Endodermal cell (in vitro differentiated cells): ENCODE results near the gene SORCS1. TPM values are rescaled to one million over a fixed set of nuclear protein-coding genes. Genes with fewer than 3 reads are reported as not detected.

Experiments used
- DNase-seq: peaks from one replicate; pipeline ENCODE4 v3.0.0-alpha.2; 2017
- H3K27ac ChIP-seq: 2 replicates; pipeline ENCODE4 v1.5.1; 2013; ENCODE audit warnings: mild to moderate bottlenecking, low read depth, low read length, moderate library complexity
- H3K27me3 ChIP-seq: 2 replicates; pipeline ENCODE4 v1.6.1; 2013; ENCODE audit warnings: mild to moderate bottlenecking, low read length, moderate library complexity; ENCODE audit not compliant: insufficient read depth, control insufficient read depth, poor library complexity, severe bottlenecking
- H3K36me3 ChIP-seq: 2 replicates; pipeline ENCODE4 v1.7.0; 2013; ENCODE audit warnings: mild to moderate bottlenecking, low read length, moderate library complexity; ENCODE audit not compliant: control insufficient read depth, insufficient read depth
- H3K4me1 ChIP-seq: one replicate; pipeline ENCODE4 v1.7.0; 2013; ENCODE audit warnings: low read length; ENCODE audit not compliant: control insufficient read depth, insufficient read depth
- H3K4me3 ChIP-seq: 2 replicates; pipeline ENCODE4 v1.5.1; 2013; ENCODE audit warnings: mild to moderate bottlenecking, low read length, moderate library complexity
- H3K9ac ChIP-seq: 2 replicates; pipeline ENCODE4 v1.6.1; 2013; ENCODE audit warnings: mild to moderate bottlenecking, low read length, moderate library complexity; ENCODE audit not compliant: poor library complexity, severe bottlenecking; ENCODE audit errors: extremely low read depth
- H3K9me3 ChIP-seq: 2 replicates; pipeline ENCODE4 v1.6.1; 2013; ENCODE audit warnings: mild to moderate bottlenecking, low read length, moderate library complexity; ENCODE audit not compliant: control insufficient read depth
- H3K27ac Mint-ChIP-seq: 2 replicates; pipeline ENCODE4 v1.8.0; 2020; ENCODE audit warnings: mixed read lengths
- H3K27me3 Mint-ChIP-seq: 2 replicates; pipeline ENCODE4 v1.8.0; 2021; ENCODE audit warnings: mild to moderate bottlenecking, mixed read lengths; ENCODE audit not compliant: insufficient read depth
- H3K36me3 Mint-ChIP-seq: 2 replicates; pipeline ENCODE4 v1.8.0; 2020; ENCODE audit warnings: low read depth, mixed read lengths
- H3K4me1 Mint-ChIP-seq: 2 replicates; pipeline ENCODE4 v1.8.0; 2020; ENCODE audit warnings: mixed read lengths
- H3K4me3 Mint-ChIP-seq: 2 replicates; pipeline ENCODE4 v1.8.0; 2020; ENCODE audit warnings: mild to moderate bottlenecking, moderate library complexity, mixed read lengths
- H3K9me3 Mint-ChIP-seq: 2 replicates; pipeline ENCODE4 v1.8.0; 2020; ENCODE audit warnings: mild to moderate bottlenecking, mixed read lengths
- WGBS, 2 experiments: methylation state at CpG; one replicate each; pipeline versions ENCODE4 v1.1.5 to v1.1.7; 2013; ENCODE audit warnings: missing lambda C conversion rate in 2 of 2, mixed read lengths in 1 of 2; ENCODE audit not compliant: insufficient coverage in 1 of 2, insufficient read length in 1 of 2; 5-methylcytosine and 5-hydroxymethylcytosine counted together
- total RNA-seq, 2 donors: library from RNA; stranded (reverse); fragmentation: NEBNext Ultra II Directional in 1 of 2; extraction: Animal tissue kit (Norgen Biotek cat#: 25700) in 1 of 2; gene quantifications; 2 replicates in 1 of 2; 3 replicates in 1 of 2; pipeline ENCODE4 v1.2.1, GENCODE V29; 2021
- TF ChIP-seq, protein P1 (sequence below): fragments of 200-600 bp; sonication (generic); conservative IDR thresholded peaks from 2 replicates; pipeline ENCODE4 v1.5.0; 2021; ENCODE audit warnings: antibody characterized with exemption, mild to moderate bottlenecking

The SORCS1 gene
- total RNA-seq, 2 donors from 2014 or later = 57.4 to 79.6 TPM

GRCh38 chr10:106973716-106974115 lies 190.8 kb downstream of the SORCS1 start:
- Histone ChIP-seq H3K27ac (no peak overlapping the region), H3K27me3 (no peaks in the 10 kb centered on the region), H3K9ac (no peak overlapping the region), H3K4me3 (no peak overlapping the region), H3K9me3 (no peaks in the 10 kb centered on the region), H3K4me1 (no peaks in the 10 kb centered on the region), H3K36me3 (peaks cover 6% of the 10 kb centered on the region)
- Mint-ChIP-seq H3K4me3 (no peak overlapping the region), H3K27ac (no peak overlapping the region), H3K27me3 (no peaks in the 10 kb centered on the region), H3K4me1 (peaks cover 15% of the 10 kb centered on the region), H3K36me3 (peaks cover 6% of the 10 kb centered on the region), H3K9me3 (peaks cover 1% of the 10 kb centered on the region)
- TF ChIP-seq, protein P1, sequence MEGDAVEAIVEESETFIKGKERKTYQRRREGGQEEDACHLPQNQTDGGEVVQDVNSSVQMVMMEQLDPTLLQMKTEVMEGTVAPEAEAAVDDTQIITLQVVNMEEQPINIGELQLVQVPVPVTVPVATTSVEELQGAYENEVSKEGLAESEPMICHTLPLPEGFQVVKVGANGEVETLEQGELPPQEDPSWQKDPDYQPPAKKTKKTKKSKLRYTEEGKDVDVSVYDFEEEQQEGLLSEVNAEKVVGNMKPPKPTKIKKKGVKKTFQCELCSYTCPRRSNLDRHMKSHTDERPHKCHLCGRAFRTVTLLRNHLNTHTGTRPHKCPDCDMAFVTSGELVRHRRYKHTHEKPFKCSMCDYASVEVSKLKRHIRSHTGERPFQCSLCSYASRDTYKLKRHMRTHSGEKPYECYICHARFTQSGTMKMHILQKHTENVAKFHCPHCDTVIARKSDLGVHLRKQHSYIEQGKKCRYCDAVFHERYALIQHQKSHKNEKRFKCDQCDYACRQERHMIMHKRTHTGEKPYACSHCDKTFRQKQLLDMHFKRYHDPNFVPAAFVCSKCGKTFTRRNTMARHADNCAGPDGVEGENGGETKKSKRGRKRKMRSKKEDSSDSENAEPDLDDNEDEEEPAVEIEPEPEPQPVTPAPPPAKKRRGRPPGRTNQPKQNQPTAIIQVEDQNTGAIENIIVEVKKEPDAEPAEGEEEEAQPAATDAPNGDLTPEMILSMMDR = no peak
- no peak for DNase-seq
- WGBS, 2 experiments = 67% methylated on average over 1 of the region's 1 CpG; no CpG with 5 or more reads in 1 of the 2 experiments

GRCh38 chr10:106973288-106973687 lies 191.2 kb downstream of the SORCS1 start:
- Histone ChIP-seq H3K9ac (no peak overlapping the region), H3K4me1 (no peaks in the 10 kb centered on the region), H3K27me3 (no peaks in the 10 kb centered on the region), H3K36me3 (peaks cover 6% of the 10 kb centered on the region), H3K4me3 (no peak overlapping the region), H3K27ac (no peak overlapping the region), H3K9me3 (no peaks in the 10 kb centered on the region)
- Mint-ChIP-seq H3K36me3 (peaks cover 8% of the 10 kb centered on the region), H3K9me3 (peaks cover 1% of the 10 kb centered on the region), H3K27ac (peak overlapping the region; percentile 50), H3K4me3 (no peak overlapping the region), H3K4me1 (peaks cover 17% of the 10 kb centered on the region), H3K27me3 (no peaks in the 10 kb centered on the region)
- WGBS, 2 experiments = 50% methylated on average over 1 of the region's 1 CpG; no CpG with 5 or more reads in 1 of the 2 experiments
- no peak for DNase-seq
- TF ChIP-seq, protein P1 = peak; percentile 10

GRCh38 chr10:106972381-106972780 lies 192.1 kb downstream of the SORCS1 start:
- no peak for DNase-seq
- Histone ChIP-seq H3K27ac (no peak overlapping the region), H3K36me3 (peaks cover 6% of the 10 kb centered on the region), H3K9ac (no peak overlapping the region), H3K27me3 (no peaks in the 10 kb centered on the region), H3K4me3 (no peak overlapping the region), H3K4me1 (no peaks in the 10 kb centered on the region), H3K9me3 (no peaks in the 10 kb centered on the region)
- Mint-ChIP-seq H3K27ac (no peak overlapping the region), H3K4me1 (peaks cover 17% of the 10 kb centered on the region), H3K36me3 (peaks cover 8% of the 10 kb centered on the region), H3K9me3 (no peaks in the 10 kb centered on the region), H3K4me3 (no peak overlapping the region), H3K27me3 (no peaks in the 10 kb centered on the region)
- TF ChIP-seq, protein P1 = no peak
- 100% methylated on average over 1 to 2 of the region's 2 CpGs for WGBS, 2 experiments
